ENCODE measurements around the gene TBL1XR1.

- TF ChIP-seq CTCF (IDR thresholded peaks at IDR 0.05; ENCODE audit: control extremely low read depth in 1 of 3, insufficient read depth in 1 of 3, low read depth in 1 of 3, low read length in 3 of 3) (no peak), ZNF274 (IDR thresholded peaks at IDR 0.05; ENCODE audit: borderline replicate concordance, extremely low read depth, low read length) (no peak), MAFK (IDR thresholded peaks at IDR 0.05; ENCODE audit: low read depth, low read length) (no peak), POLR2A (IDR thresholded peaks at IDR 0.05; ENCODE audit: control extremely low read depth in 1 of 2, low read depth in 2 of 2, low read length in 2 of 2) (no peak), NRF1 (IDR thresholded peaks at IDR 0.05; ENCODE audit: low read depth, low read length) (no peak), TBP (IDR thresholded peaks at IDR 0.05; ENCODE audit: low read depth, low read length) (no peak), EZH2 (IDR thresholded peaks at IDR 0.05; ENCODE audit: low read depth, low read length, severe bottlenecking) (no peak), CEBPB (IDR thresholded peaks at IDR 0.05; ENCODE audit: low read depth, low read length) (no peak), SIN3A (conservative IDR thresholded peaks at IDR 0.05 in 1 of 2, IDR thresholded peaks at IDR 0.05 in 1 of 2; ENCODE audit: low read depth in 1 of 2, low read length in 2 of 2) (no peak), SP1 (IDR thresholded peaks at IDR 0.05; ENCODE audit: low read depth, low read length) (no peak), BCL11A (IDR thresholded peaks at IDR 0.05; ENCODE audit: low read depth in 2 of 2, low read length in 2 of 2) (no peak), SIX5 (IDR thresholded peaks at IDR 0.05; ENCODE audit: low read depth, low read length) (no peak), KDM5A (IDR thresholded peaks at IDR 0.05; ENCODE audit: low read length) (no peak)
Measured at GRCh38 chr3:177244606-177245005, 47.3 kb upstream of the TBL1XR1 start.

Data from H1 (cell line).